GM21723 (cell line): ENCODE results near the gene SNX15.

ENCODE experiments used
- ATAC-seq: cut with Tn5 transposase; IDR thresholded peaks from one replicate; pipeline ENCODE4 v1.9.1; 2021; ENCODE audit warnings: mild to moderate bottlenecking, moderate library complexity; ENCODE audit not compliant: unreplicated experiment

SNX15 gene

GRCh38 chr11:65055538-65055937 lies 28.3 kb downstream of the SNX15 start:
- no peak for ATAC-seq

DNA sequence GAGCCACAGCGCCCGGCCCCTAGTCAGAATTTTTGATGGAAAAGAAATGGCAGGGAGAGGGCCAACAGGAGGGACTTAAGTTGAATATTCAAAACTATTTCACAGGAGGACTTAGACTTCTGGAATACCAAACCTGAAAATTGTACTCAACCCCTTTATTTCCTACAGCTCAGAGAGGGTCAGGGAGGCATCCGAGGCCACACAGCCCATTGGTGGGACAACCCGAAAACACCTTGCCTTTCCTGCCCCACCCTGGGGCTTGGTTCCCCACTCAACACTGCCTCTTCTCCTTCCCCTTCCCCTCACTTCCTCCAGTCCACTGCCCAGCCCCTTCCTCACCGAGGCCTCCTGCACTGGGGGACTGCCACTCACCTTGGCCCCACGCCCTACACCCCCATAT lies 29.8 kb downstream of the SNX15 start:
- no peak for ATAC-seq

- ATAC-seq = no peak
Observed at GRCh38 chr11:65057526-65057925, 30.3 kb downstream of the SNX15 start.

- no peak for ATAC-seq
Observed at GRCh38 chr11:65058012-65058411, 30.8 kb downstream of the SNX15 start.

DNA sequence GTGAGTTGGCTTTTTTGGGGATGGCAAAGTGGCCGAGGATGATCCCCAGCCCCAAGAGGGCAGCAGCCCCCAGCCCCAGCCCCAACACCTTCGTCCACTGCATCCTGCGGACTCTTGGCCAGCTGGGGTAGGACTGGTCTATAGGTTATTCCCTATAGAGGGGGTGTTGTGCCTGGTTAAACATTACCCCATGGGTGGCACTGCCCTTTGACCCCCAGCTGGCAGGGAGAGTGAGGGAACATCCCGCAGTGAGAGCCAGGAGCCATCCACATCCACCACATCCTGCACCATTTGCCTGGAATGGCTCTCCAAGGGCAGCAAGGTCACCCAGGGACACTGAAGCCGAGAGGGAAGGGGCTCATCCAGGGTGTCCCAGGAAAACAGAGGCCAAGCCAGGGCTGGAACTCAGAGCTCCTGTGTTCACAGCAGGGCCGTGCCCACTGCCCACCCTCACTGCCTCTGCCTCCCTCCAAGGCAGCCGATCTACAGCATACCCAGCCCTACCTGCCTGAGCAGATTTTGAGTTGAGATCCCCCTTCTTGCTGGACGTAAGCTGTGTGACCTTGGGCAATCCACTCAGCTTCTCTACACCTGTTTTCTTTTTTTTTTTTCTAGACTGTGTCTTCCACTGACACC lies 31.3 kb downstream of the SNX15 start, which contains the start of gene NAALADL1:
NAALADL1 (minus strand) TSS at position 135 of the 636 bp plus-strand sequence; CDS start at position 103, 32 bp downstream.
- ATAC-seq = no peak

GRCh38 chr11:65059523-65059922 lies 32.3 kb downstream of the SNX15 start:
- ATAC-seq = no peak

DNA sequence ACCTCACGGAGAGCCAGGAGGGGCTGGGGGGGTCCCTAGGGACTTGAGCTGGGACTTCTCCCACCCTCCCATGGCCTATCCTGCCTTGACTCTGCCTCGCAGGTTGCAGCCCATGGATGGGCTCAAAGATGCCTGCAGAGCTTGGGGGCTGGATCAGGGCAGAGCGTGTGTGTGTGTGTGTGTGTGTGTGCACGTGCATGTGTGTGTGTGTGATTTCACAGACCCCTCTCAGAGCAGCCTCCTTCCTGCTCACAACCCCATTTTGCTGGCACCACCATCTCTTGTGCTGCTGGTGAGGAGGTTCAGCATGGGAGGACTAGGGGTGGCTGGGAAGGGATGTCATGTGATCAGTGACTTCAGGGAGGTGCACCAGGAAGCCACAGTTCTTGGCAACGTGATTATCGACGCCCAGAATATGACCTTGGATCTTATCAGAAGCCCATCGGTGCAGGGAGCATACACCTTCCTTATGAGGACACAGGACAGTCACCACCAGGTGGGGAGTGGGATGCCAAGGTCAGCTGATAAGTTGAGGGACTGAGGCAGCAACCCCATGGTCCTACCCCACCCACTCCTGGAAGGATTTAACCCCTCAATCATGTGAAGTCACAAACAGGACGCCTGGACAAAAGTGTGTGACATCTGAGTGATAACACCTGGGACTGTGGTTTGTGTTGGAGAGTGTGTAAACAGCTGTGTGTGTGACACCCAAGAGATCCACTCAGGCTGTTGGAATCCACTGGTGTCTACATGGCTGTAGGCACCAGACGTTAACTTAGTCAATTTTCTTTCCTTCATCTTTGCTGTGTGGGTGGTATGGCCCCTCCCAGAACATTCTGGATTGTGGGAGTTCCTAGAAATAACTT lies 33.0 kb downstream of the SNX15 start:
- no peak for ATAC-seq

DNA sequence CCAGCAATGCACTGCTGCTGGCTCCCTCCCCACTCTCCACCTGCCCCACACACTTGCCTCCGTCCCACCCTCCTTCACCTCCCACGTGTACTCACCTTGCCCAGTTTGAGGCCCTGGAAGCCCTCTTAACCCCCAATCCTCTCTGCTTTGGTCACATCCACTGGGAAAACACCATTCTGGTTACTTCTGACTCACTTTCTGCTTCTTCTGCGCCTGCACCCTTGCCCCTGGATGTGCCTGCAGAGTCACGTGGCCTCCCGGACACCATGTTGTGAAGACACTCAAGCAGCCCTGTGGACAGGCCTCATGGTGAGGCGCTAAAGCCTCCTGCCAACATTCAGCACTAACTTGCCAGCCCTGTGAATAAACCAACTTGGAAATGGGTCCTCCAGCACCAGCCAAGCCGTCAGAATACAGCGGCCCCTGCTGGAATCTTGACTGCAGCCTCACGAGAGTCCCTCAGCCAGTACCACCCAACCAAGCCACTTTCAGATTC lies 33.7 kb downstream of the SNX15 start:
- no peak for ATAC-seq

DNA sequence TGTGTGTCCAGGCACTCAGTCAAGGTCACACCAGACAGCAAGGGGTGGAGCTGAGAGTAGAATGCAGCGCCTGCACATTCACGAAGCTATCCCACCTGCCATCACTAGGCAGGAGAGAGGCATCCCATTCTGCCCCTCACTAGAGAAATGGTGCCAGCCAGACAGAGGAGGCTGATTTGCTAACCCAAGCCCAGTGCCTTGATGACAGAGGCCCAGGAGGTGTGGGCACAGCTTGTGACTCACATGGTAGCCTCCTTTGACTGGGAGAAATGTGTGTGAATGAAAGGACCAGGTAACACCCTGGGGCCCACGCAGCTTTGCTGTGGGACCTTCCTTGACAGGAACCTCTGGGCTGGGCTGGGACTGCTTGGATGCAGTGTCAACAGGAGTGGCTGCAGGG lies 36.3 kb downstream of the SNX15 start:
- ATAC-seq = no peak

- ATAC-seq = no peak
Observed at GRCh38 chr11:65064847-65065240, 37.6 kb downstream of the SNX15 start.

- no peak for ATAC-seq
Observed at GRCh38 chr11:65065851-65066250, 38.6 kb downstream of the SNX15 start.

- no peak for ATAC-seq
Observed at GRCh38 chr11:65066315-65066714, 39.1 kb downstream of the SNX15 start.

DNA sequence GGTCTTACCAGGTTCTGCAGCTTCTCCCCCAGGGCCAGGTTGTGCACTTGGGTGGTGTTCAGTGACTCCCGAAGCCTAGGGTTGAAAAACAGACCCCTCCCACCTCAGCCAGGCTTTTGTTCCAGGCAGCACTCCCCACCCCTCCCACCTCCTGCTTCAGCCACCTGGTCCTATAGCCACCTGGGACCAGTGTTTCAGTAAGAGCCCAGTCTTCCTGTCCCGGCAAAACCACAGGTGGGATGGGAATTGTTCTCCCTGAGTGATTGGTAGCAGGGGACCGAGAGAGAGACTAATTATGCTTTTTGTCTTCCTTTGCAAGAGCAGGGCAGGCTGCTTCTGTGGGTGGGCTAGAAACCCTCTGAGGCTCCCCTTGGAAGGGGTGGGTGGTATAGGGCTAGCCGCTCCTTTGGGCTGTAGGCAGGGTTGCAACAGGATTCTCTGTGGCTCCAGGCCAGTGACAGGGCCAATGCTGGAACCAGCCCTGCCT lies 39.6 kb downstream of the SNX15 start:
- no peak for ATAC-seq

DNA sequence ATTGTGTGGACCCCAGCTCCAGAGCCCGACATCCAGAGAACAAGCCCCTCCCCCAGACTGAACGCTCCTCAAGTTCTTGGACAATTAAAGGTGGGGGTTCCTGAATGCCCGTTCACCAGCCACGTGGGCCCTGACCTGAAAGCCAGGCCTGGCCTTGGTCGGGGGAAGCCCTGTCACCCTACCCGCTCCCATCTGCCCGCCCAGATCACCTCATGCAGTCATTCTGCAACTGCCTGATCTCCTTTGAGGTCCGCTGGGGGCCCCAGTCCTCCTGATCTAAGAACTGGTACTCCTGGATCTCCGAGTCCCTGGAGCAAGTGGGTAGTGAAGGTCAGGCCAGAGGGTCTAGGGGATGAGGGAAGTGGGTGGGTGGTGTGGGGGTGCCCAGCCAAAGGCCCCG lies 40.2 kb downstream of the SNX15 start:
- ATAC-seq = no peak

- ATAC-seq = no peak
Observed at GRCh38 chr11:65069217-65069616, 42.0 kb downstream of the SNX15 start.

- ATAC-seq = no peak
Observed at GRCh38 chr11:65071907-65072630, 44.8 kb downstream of the SNX15 start.

DNA sequence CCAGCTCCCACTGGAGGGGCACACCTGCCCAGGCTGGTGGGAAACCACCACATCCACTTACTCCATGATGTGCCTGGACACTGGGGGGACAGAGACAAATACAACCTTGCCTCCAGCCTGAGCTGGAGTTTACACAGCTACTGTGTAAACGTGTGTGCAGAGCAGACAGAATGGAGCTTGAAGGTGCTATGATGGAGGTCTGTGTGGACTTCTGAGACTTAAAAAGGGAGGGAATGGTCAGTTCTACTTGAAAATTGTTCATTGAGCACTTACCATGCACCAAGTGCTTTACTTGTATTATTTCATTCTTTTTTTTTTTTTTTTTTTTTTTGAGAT lies 45.4 kb downstream of the SNX15 start:
- ATAC-seq = no peak

DNA sequence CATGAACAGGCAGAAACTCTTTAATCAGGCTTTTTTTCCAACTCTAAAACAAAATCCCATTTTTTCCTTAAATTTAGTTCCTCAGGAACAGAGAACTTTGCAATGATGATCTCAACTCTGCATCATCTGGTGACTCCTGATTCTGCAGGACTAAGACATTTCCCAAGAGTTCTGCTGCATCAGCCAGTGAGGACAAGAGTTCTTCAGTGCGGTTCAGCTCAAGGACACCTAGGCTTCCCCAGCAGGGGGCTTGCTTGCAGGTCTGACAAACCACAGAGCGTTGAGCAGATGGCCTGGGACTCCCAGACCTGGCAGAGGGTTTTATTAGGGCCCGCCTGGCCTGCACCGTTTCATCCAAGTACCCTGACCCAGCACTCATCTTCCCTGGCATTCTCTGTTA lies 50.2 kb downstream of the SNX15 start:
- ATAC-seq = no peak

GRCh38 chr11:65078151-65078550 lies 50.9 kb downstream of the SNX15 start:
- ATAC-seq = peak; percentile 50

- no peak for ATAC-seq
Observed at GRCh38 chr11:65078786-65079342, 51.6 kb downstream of the SNX15 start.
